H9 (cell line): Measurements from ENCODE around the gene FGD6. TPM values are rescaled to one million over a fixed set of nuclear protein-coding genes. Genes with fewer than 3 reads are reported as not detected.
"Not testable (repeated sequence)": the region's sequence is repeated elsewhere in the genome, so short reads cannot be mapped to it uniquely, and the experiment has no call there.

ENCODE experiments used
- DNase-seq: peaks from one replicate; pipeline ENCODE4 v3.0.0-alpha.2; 2017
- H2AFZ ChIP-seq: one replicate; pipeline ENCODE4 v1.6.1; 2013; ENCODE audit warnings: mild to moderate bottlenecking, low read length, control low read depth, moderate library complexity
- H2AK5ac ChIP-seq: 2 replicates; pipeline ENCODE4 v1.6.1; 2013; ENCODE audit warnings: low read length, control low read depth, mixed read lengths; ENCODE audit not compliant: insufficient read length
- H2BK120ac ChIP-seq: one replicate; pipeline ENCODE4 v1.6.1; 2013; ENCODE audit warnings: low read depth, mild to moderate bottlenecking, low read length, control low read depth, inconsistent platforms; ENCODE audit not compliant: poor library complexity, severe bottlenecking
- H2BK12ac ChIP-seq: 2 replicates; pipeline ENCODE4 v1.6.1; 2013; ENCODE audit warnings: low read length, control low read depth, mixed read lengths, low read depth; ENCODE audit not compliant: insufficient read length
- H2BK15ac ChIP-seq: 2 replicates; pipeline ENCODE4 v1.6.1; 2013; ENCODE audit warnings: low read depth, low read length, control low read depth
- H2BK20ac ChIP-seq: one replicate; pipeline ENCODE4 v1.6.1; 2013; ENCODE audit warnings: low read depth, mild to moderate bottlenecking, low read length, control low read depth, inconsistent platforms; ENCODE audit not compliant: poor library complexity, severe bottlenecking
- H2BK5ac ChIP-seq: 2 replicates; pipeline ENCODE4 v1.6.1; 2013; ENCODE audit warnings: low read length, control low read depth, mixed read lengths; ENCODE audit not compliant: insufficient read length
- H3K14ac ChIP-seq: 2 replicates; pipeline ENCODE4 v1.6.1; 2013; ENCODE audit warnings: low read length, control low read depth; ENCODE audit not compliant: insufficient read depth
- H3K18ac ChIP-seq: 2 replicates; pipeline ENCODE4 v1.6.1; 2013; ENCODE audit warnings: low read depth, mild to moderate bottlenecking, mixed read lengths, low read length, control low read depth; ENCODE audit not compliant: insufficient read length
- H3K23ac ChIP-seq: 2 replicates; pipeline ENCODE4 v1.6.1; 2013; ENCODE audit warnings: low read length, control low read depth, mixed read lengths, low read depth; ENCODE audit not compliant: insufficient read length
- H3K23me2 ChIP-seq: 2 replicates; pipeline ENCODE4 v1.6.1; 2013; ENCODE audit warnings: low read depth, mild to moderate bottlenecking, mixed read lengths, low read length, control low read depth; ENCODE audit not compliant: insufficient read length, poor library complexity, severe bottlenecking
- H3K27ac ChIP-seq: 2 replicates; pipeline ENCODE4 v1.5.1; 2013; ENCODE audit warnings: low read length, control low read depth, mixed read lengths, low read depth; ENCODE audit not compliant: insufficient read length
- H3K27me3 ChIP-seq: 2 replicates; pipeline ENCODE4 v1.6.1; 2013; ENCODE audit warnings: low read length, control low read depth, inconsistent platforms; ENCODE audit not compliant: insufficient read depth
- H3K4ac ChIP-seq: 2 replicates; pipeline ENCODE4 v1.6.1; 2013; ENCODE audit warnings: low read depth, mild to moderate bottlenecking, control low read depth, inconsistent platforms, low read length, moderate library complexity
- H3K4me1 ChIP-seq: 2 replicates; pipeline ENCODE4 v1.6.1; 2013; ENCODE audit warnings: low read length, control low read depth, inconsistent platforms; ENCODE audit not compliant: insufficient read depth
- H3K4me2 ChIP-seq: 2 replicates; pipeline ENCODE4 v1.6.1; 2013; ENCODE audit warnings: low read length, control low read depth, mixed read lengths; ENCODE audit not compliant: insufficient read length, insufficient read depth
- H3K56ac ChIP-seq: 2 replicates; pipeline ENCODE4 v1.6.1; 2013; ENCODE audit warnings: low read depth, mild to moderate bottlenecking, mixed read lengths, low read length, control low read depth; ENCODE audit not compliant: insufficient read length
- H3K79me1 ChIP-seq: 2 replicates; pipeline ENCODE4 v1.6.1; 2013; ENCODE audit warnings: low read depth, mild to moderate bottlenecking, moderate library complexity, low read length, control low read depth, inconsistent platforms; ENCODE audit not compliant: insufficient read depth, poor library complexity, severe bottlenecking
- H3K79me2 ChIP-seq: 2 replicates; pipeline ENCODE4 v1.6.1; 2013; ENCODE audit warnings: low read length, control low read depth, inconsistent platforms; ENCODE audit not compliant: insufficient read depth
- H3K9ac ChIP-seq: 2 replicates; pipeline ENCODE4 v1.6.1; 2013; ENCODE audit warnings: low read length, control low read depth, mixed read lengths; ENCODE audit not compliant: insufficient read length; ENCODE audit errors: extremely low read depth
- H3K9me3 ChIP-seq: one replicate; pipeline ENCODE4 v1.6.1; 2013; ENCODE audit warnings: low read depth, low read length, inconsistent platforms; ENCODE audit not compliant: control insufficient read depth
- H3T11ph ChIP-seq: one replicate; pipeline ENCODE4 v1.6.1; 2013; ENCODE audit warnings: mild to moderate bottlenecking, low read length, control low read depth, inconsistent platforms
- H4K20me1 ChIP-seq: one replicate; pipeline ENCODE4 v1.6.1; 2013; ENCODE audit not compliant: control insufficient read depth, insufficient read length, insufficient read depth
- H4K5ac ChIP-seq: 2 replicates; pipeline ENCODE4 v1.6.1; 2013; ENCODE audit warnings: low read depth, mild to moderate bottlenecking, mixed read lengths, low read length, control low read depth; ENCODE audit not compliant: insufficient read length
- H4K8ac ChIP-seq: replicated peaks from 2 replicates; pipeline ENCODE4 v1.6.1; 2013; ENCODE audit warnings: low read length, control low read depth, mixed read lengths, low read depth; ENCODE audit not compliant: insufficient read length
- H4K91ac ChIP-seq: 2 replicates; pipeline ENCODE4 v1.6.1; 2013; ENCODE audit warnings: low read depth, mild to moderate bottlenecking, moderate library complexity, mixed read lengths, low read length, control low read depth; ENCODE audit not compliant: insufficient read length
- H3K27ac Mint-ChIP-seq, 3 experiments: 2 replicates in 2 of 3; 3 replicates in 1 of 3; pipeline ENCODE4 v1.8.0; 2020 to 2021; ENCODE audit warnings: mixed read lengths in 3 of 3, mild to moderate bottlenecking in 1 of 3, moderate library complexity in 1 of 3
- H3K27me3 Mint-ChIP-seq: 2 replicates; pipeline ENCODE4 v1.8.0; 2021; ENCODE audit warnings: low read depth, mild to moderate bottlenecking, moderate library complexity, mixed read lengths
- H3K36me3 Mint-ChIP-seq, 3 experiments: 2 replicates in 2 of 3; 3 replicates in 1 of 3; pipeline ENCODE4 v1.8.0; 2020 to 2021; ENCODE audit warnings: low read depth in 3 of 3, mixed read lengths in 3 of 3; ENCODE audit not compliant: insufficient read depth in 1 of 3
- H3K4me1 Mint-ChIP-seq, 2 experiments: 2 replicates each; pipeline ENCODE4 v1.8.0; 2020; ENCODE audit warnings: mixed read lengths in 2 of 2
- H3K4me3 Mint-ChIP-seq, 2 experiments: 2 replicates in 1 of 2; 3 replicates in 1 of 2; pipeline ENCODE4 v1.8.0; 2020 to 2021; ENCODE audit warnings: mild to moderate bottlenecking in 2 of 2, mixed read lengths in 2 of 2, moderate library complexity in 1 of 2
- H3K9me3 Mint-ChIP-seq, 2 experiments: 2 replicates in 1 of 2; 3 replicates in 1 of 2; pipeline ENCODE4 v1.8.0; 2020; ENCODE audit warnings: mild to moderate bottlenecking in 2 of 2, mixed read lengths in 2 of 2, moderate library complexity in 1 of 2
- CTCF ChIP-seq: fragments of 200-600 bp; sonication (generic); conservative IDR thresholded peaks from 3 replicates; pipeline ENCODE4 v1.8.0; 2021; ENCODE audit warnings: antibody characterized with exemption, mild to moderate bottlenecking
- WGBS: extraction: QIAGEN DNeasy Blood & Tissue Kit; methylation state at CpG from one replicate; pipeline ENCODE4 v1.1.7; 2013; ENCODE audit warnings: missing lambda C conversion rate, low lambda C conversion rate, mixed read lengths; ENCODE audit not compliant: insufficient read length; ENCODE audit errors: extremely low coverage; 5-methylcytosine and 5-hydroxymethylcytosine counted together
- total RNA-seq: library from RNA; stranded (reverse); gene quantifications from 2 replicates; pipeline ENCODE4 v1.2.1, GENCODE V29; 2021

Gene FGD6
- total RNA-seq, 1 experiment from 2014 or later: 39.5 TPM

DNA sequence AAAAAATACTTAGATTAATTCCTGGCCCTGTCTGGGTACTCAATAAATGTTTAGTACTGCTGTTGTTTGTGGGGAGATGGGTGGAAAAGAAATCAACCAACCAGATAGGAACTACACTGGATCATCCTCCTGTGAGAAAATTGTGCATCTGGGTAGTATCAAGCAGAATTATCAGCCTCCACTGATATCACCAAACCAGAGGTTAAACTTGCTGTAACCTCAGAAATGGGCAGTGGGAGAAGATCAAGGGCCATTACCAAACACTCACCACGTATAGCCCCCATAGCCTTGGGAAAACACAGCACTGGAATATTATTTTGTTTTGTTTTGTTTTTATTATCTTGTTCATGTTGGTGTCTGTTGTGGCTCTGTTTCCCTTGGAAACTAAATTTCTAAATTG is 20.0 kb upstream of the FGD6 start:
- no CpG with 5 or more reads among the region's 1 CpG for WGBS

DNA sequence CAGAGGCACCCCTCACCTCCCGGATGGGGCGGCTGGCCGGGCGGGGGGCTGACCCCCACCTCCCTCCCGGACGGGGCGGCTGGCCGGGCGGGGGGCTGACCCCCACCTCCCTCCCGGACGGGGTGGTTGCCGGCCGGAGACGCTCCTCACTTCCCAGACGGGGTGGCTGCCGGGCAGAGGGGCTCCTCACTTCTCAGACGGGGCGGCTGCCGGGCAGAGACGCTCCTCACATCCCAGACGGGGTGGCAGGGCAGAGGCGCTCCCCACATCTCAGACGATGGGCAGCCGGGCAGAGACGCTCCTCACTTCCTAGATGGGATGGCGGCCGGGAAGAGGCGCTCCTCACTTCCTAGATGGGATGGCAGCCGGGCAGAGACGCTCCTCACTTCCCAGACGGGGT is 18.4 kb upstream of the FGD6 start:
- H2AFZ ChIP-seq, H2BK20ac ChIP-seq, H3K9ac ChIP-seq, H3K4me2 ChIP-seq, H3T11ph ChIP-seq, H3K27ac Mint-ChIP-seq, H2BK5ac ChIP-seq, H3K4ac ChIP-seq, H2BK15ac ChIP-seq, H3K27me3 Mint-ChIP-seq, H3K14ac ChIP-seq, H3K27me3 ChIP-seq, H3K23ac ChIP-seq, H4K91ac ChIP-seq, H2BK120ac ChIP-seq, H2BK12ac ChIP-seq, H3K18ac ChIP-seq, H3K27ac ChIP-seq, H3K23me2 ChIP-seq, H4K20me1 ChIP-seq, H3K79me1 ChIP-seq, H3K56ac ChIP-seq, H3K4me1 ChIP-seq, H2AK5ac ChIP-seq, DNase-seq, H4K8ac ChIP-seq, H3K79me2 ChIP-seq, H3K4me3 Mint-ChIP-seq, H3K9me3 ChIP-seq, H4K5ac ChIP-seq: not testable (repeated sequence)
- Mint-ChIP-seq H3K9me3 (peaks cover 13 to 15% of the 10 kb centered on the region in 2 experiments), H3K4me1 (peaks cover 6 to 10% of the 10 kb centered on the region in 2 experiments), H3K36me3 (peaks cover 31 to 39% (median 32%) of the 10 kb centered on the region in 3 experiments)
- no CpG with 5 or more reads among the region's 31 CpGs for WGBS

More for the DNA sequence above, 20.0 kb upstream of the FGD6 start:
- H3K27ac Mint-ChIP-seq: no peak overlapping the region
- H4K5ac ChIP-seq: no peak overlapping the region
- no peaks in the 10 kb centered on the region for H4K20me1 ChIP-seq
- no peak for DNase-seq
- no peak overlapping the region for H2BK15ac ChIP-seq
- H3K4me3 Mint-ChIP-seq: no peak overlapping the region
- peaks cover 38 to 49% (median 43%) of the 10 kb centered on the region in 3 experiments for H3K36me3 Mint-ChIP-seq
- TF ChIP-seq CTCF: no peak
- H2BK120ac ChIP-seq: no peak overlapping the region
- no peak overlapping the region for H2BK20ac ChIP-seq
- H3K9ac ChIP-seq: no peak overlapping the region
- H4K91ac ChIP-seq: no peak overlapping the region
- H3K4me1 ChIP-seq: no peaks in the 10 kb centered on the region
- no peak overlapping the region for H2AK5ac ChIP-seq
- no peaks in the 10 kb centered on the region for H3K9me3 ChIP-seq
- H3K27me3 ChIP-seq: no peaks in the 10 kb centered on the region
- H3K4ac ChIP-seq: no peak overlapping the region
- no peak overlapping the region for H3K14ac ChIP-seq
- peaks cover 8% of the 10 kb centered on the region; the same call in 1 of the 2 replicates for H3K79me2 ChIP-seq
- no peaks in the 10 kb centered on the region for H3K27me3 Mint-ChIP-seq
- no peak overlapping the region for H2BK12ac ChIP-seq
- H3K27ac ChIP-seq: no peak overlapping the region
- H3T11ph ChIP-seq: no peak overlapping the region
- H2AFZ ChIP-seq: no peak overlapping the region
- H3K56ac ChIP-seq: no peak overlapping the region
- H3K23ac ChIP-seq: no peak overlapping the region
- no peak overlapping the region for H4K8ac ChIP-seq
- no peak overlapping the region for H2BK5ac ChIP-seq
- H3K23me2 ChIP-seq: no peaks in the 10 kb centered on the region
- peaks cover 0 to 7% of the 10 kb centered on the region in 2 experiments; a peak in 1 of 4 replicates for H3K4me1 Mint-ChIP-seq
- H3K18ac ChIP-seq: no peak overlapping the region
- no peak overlapping the region for H3K4me2 ChIP-seq
- H3K79me1 ChIP-seq: peaks cover under 1% of the 10 kb centered on the region
- H3K9me3 Mint-ChIP-seq: peaks cover 13 to 15% of the 10 kb centered on the region in 2 experiments
